ENCODE measurements around the gene SLC2A1. TPM values are rescaled to one million over a fixed set of nuclear protein-coding genes. Genes with fewer than 3 reads are reported as not detected.

Gene SLC2A1
- total and polyA plus RNA-seq, 9 of the 15 experiments (the other 6 are each of a cell fraction or from before 2014, with no cell fraction given), result 12.6 to 153 (median 48.0) TPM

DNA sequence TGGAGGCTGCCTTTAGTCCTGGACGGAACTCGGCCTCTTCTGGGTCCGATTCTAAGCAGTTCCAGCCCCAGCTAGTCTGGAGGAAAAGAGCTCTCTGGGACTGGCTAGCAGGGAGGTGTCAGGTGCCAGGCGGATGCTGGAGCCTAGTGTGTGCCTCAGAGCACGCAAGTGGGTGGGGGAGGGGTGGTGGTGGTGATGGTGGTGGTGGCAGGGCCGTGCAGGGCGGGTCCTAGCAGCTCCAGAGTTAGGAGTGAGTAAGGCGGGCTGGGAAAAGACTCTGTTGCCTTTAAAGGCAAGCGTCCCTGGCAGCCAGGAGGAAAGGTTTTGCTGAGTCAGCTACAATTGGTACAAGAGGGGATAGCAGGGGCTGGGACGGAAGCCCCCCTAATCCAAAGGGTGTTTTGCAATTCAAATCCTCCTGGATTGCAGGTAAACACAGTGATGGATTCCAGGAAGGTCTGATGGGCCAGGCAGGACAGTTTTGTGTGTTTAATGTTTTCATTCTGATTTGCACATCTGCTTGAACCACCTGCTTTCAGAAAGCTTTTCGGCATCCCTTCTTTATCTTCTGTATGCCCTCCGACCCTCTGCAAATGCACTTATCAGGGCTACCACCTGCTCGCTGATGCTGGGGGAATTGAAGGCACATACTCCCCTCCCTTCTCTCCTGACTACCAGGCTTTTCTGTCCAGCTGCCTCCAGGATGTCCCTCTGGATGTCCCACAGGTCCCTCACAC is 4.1 kb upstream of the SLC2A1 start (continued):
- TF ChIP-seq, protein P1, sequence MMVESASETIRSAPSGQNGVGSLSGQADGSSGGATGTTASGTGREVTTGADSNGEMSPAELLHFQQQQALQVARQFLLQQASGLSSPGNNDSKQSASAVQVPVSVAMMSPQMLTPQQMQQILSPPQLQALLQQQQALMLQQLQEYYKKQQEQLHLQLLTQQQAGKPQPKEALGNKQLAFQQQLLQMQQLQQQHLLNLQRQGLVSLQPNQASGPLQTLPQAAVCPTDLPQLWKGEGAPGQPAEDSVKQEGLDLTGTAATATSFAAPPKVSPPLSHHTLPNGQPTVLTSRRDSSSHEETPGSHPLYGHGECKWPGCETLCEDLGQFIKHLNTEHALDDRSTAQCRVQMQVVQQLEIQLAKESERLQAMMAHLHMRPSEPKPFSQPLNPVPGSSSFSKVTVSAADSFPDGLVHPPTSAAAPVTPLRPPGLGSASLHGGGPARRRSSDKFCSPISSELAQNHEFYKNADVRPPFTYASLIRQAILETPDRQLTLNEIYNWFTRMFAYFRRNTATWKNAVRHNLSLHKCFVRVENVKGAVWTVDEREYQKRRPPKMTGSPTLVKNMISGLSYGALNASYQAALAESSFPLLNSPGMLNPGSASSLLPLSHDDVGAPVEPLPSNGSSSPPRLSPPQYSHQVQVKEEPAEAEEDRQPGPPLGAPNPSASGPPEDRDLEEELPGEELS (CRISPR knock-in tag; IDR thresholded peaks at IDR 0.05; ENCODE audit: borderline replicate concordance), result no peak
- TF ChIP-seq GATAD2B (IDR thresholded peaks at IDR 0.05; ENCODE audit: borderline replicate concordance), result peak; percentile 80; the same call in 1 of the 2 replicates
- peak; percentile 67; the same call in 1 of the 2 replicates for TF ChIP-seq RNF2 (IDR thresholded peaks at IDR 0.05)
- TF ChIP-seq ZNF184 (CRISPR knock-in tag; IDR thresholded peaks at IDR 0.05), result no peak
- TF ChIP-seq, protein P2, sequence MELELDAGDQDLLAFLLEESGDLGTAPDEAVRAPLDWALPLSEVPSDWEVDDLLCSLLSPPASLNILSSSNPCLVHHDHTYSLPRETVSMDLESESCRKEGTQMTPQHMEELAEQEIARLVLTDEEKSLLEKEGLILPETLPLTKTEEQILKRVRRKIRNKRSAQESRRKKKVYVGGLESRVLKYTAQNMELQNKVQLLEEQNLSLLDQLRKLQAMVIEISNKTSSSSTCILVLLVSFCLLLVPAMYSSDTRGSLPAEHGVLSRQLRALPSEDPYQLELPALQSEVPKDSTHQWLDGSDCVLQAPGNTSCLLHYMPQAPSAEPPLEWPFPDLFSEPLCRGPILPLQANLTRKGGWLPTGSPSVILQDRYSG (tag; conservative IDR thresholded peaks at IDR 0.05; ENCODE audit: low read depth), result peak; percentile 73; the same call in 1 of the 2 replicates
- TF ChIP-seq, protein P3, sequence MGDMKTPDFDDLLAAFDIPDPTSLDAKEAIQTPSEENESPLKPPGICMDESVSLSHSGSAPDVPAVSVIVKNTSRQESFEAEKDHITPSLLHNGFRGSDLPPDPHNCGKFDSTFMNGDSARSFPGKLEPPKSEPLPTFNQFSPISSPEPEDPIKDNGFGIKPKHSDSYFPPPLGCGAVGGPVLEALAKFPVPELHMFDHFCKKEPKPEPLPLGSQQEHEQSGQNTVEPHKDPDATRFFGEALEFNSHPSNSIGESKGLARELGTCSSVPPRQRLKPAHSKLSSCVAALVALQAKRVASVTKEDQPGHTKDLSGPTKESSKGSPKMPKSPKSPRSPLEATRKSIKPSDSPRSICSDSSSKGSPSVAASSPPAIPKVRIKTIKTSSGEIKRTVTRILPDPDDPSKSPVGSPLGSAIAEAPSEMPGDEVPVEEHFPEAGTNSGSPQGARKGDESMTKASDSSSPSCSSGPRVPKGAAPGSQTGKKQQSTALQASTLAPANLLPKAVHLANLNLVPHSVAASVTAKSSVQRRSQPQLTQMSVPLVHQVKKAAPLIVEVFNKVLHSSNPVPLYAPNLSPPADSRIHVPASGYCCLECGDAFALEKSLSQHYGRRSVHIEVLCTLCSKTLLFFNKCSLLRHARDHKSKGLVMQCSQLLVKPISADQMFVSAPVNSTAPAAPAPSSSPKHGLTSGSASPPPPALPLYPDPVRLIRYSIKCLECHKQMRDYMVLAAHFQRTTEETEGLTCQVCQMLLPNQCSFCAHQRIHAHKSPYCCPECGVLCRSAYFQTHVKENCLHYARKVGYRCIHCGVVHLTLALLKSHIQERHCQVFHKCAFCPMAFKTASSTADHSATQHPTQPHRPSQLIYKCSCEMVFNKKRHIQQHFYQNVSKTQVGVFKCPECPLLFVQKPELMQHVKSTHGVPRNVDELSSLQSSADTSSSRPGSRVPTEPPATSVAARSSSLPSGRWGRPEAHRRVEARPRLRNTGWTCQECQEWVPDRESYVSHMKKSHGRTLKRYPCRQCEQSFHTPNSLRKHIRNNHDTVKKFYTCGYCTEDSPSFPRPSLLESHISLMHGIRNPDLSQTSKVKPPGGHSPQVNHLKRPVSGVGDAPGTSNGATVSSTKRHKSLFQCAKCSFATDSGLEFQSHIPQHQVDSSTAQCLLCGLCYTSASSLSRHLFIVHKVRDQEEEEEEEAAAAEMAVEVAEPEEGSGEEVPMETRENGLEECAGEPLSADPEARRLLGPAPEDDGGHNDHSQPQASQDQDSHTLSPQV (IDR thresholded peaks at IDR 0.05), result peak; percentile 66
- TF ChIP-seq TGIF2 (CRISPR knock-in tag; IDR thresholded peaks at IDR 0.05), result no peak
- peak; percentile 97 for TF ChIP-seq ZFP36 (IDR thresholded peaks at IDR 0.05; ENCODE audit: low read depth, low read length, partially characterized antibody)
- no peak for TF ChIP-seq PRPF4 (IDR thresholded peaks at IDR 0.05; ENCODE audit: insufficient read depth, low read depth, low read length, poor library complexity, severe bottlenecking)
- no peak for TF ChIP-seq ZKSCAN1 (IDR thresholded peaks at IDR 0.05; ENCODE audit: low read depth, low read length)
- TF ChIP-seq ZNF134 (CRISPR knock-in tag; conservative IDR thresholded peaks at IDR 0.05), result no peak
- no peak for TF ChIP-seq SMARCA5 (IDR thresholded peaks at IDR 0.05)
- TF ChIP-seq RAD51 (IDR thresholded peaks at IDR 0.05; ENCODE audit: borderline replicate concordance, low read depth), result 0 out of 2 replicates have a peak, but pooled peaks have one; percentile 14
- peak; percentile 42; the same call in 1 of the 2 replicates for TF ChIP-seq ZNF644 (tag; IDR thresholded peaks at IDR 0.05; ENCODE audit: low read depth)
- TF ChIP-seq, protein P4, sequence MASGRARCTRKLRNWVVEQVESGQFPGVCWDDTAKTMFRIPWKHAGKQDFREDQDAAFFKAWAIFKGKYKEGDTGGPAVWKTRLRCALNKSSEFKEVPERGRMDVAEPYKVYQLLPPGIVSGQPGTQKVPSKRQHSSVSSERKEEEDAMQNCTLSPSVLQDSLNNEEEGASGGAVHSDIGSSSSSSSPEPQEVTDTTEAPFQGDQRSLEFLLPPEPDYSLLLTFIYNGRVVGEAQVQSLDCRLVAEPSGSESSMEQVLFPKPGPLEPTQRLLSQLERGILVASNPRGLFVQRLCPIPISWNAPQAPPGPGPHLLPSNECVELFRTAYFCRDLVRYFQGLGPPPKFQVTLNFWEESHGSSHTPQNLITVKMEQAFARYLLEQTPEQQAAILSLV (tag; IDR thresholded peaks at IDR 0.05), result 0 out of 2 replicates have a peak, but pooled peaks have one; percentile 12
- no peak for TF ChIP-seq GTF2E2 (tag; IDR thresholded peaks at IDR 0.05)
- TF ChIP-seq YY1 (IDR thresholded peaks at IDR 0.05; ENCODE audit: borderline replicate concordance in 1 of 3, control insufficient read depth in 1 of 3, extremely low read depth in 1 of 3, insufficient read depth in 3 of 3, insufficient read length in 1 of 3, insufficient replicate concordance in 2 of 3, low read depth in 1 of 3, low read length in 2 of 3), result no peak
- TF ChIP-seq EP300 (IDR thresholded peaks at IDR 0.05; ENCODE audit: low read length), result peak; percentile 98
